GM21576 (cell line): ENCODE results near the gene RPLP2.

Experiments used
- ATAC-seq: cut with Tn5 transposase; IDR thresholded peaks from one replicate; pipeline ENCODE4 v1.9.1; 2021; ENCODE audit warnings: mild to moderate bottlenecking, moderate library complexity; ENCODE audit not compliant: unreplicated experiment

Gene RPLP2

DNA sequence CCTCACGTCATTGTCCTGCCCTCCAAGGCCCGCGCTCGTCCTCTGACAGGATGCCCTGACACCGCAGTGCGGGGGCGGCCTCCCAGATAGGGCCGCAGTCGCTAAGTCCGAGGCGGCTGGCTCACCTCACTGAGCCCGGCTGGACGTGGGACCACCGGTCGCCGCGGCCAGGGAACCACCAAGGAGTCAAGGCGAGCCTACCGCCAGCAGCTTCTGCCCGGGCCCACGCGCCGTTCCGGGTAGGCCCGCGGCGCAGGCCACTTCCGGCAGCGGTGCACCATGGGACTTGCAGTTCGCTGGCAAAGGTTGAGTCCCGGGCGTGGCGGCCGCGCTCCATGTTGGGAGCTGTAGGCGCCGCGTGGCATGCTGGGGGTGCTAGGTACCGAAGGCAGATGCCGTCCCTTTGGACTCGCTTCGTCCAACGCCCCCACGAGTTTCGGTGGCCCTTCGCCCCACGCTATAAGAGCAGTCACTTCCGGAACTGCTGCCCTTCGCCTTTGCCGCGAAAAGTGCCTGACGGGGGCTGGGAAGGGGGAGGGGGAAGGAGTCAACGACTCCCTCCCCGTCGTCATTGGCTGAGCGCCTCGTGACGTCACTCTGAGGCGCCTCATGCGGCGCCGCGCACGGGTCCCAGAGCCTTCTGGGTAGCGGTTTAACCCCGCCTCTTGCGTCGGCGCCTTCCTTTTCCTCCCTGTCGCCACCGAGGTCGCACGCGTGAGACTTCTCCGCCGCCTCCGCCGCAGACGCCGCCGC lies at the start of gene RPLP2:
Gene RPLP2, plus strand, starts transcription at position 681 of the 753 bp plus-strand sequence. CDS start 268 bp downstream, outside the sequence.
- peak; percentile 70 for ATAC-seq

DNA sequence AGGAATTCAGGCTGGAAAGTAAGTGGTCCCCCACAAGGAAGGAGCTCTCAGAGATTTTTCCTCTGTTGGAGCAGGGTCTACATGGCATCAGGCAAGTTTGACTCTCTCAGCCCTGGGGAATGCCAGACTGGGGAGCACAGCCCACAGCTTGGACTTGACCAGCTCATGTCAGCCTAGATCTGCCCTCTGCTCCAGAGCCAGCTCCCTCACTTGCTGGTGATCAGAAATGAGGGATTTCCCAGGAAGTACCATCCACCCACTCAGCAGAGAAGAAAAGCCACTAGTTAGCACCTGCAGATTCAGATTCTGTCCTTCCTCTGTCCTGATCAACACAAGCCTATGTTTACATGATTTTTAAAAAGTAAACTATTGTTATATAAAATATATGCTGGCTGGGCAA lies 49.5 kb upstream of the RPLP2 start:
- ATAC-seq, result no peak

DNA sequence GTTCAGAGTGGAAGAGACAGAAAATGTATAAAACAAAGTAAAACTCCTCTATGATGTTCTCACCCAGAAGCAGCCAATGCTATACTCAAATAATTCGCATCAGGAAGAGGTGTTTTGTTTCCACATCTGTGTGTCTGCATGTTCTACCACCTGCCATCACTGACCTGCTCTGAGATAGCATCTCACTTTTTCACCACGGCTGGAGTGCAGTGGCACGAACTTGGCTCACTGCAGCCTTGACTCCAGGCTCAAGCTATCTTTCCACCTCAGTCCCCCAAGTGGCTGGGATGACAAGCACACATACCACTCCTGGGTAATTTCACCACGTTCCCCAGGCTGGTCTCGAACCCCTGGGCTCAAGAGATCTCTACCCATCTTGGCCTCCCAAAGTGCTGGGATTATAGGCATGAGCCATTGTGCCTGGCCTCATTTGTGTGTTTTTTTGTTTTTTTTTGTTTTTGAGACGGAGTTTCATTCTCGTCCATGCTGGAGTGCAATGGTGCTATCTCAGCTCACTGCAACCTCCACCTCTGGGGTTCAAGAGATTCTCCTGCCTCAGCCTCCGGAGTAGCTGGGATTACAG lies 48.1 kb upstream of the RPLP2 start:
- no peak for ATAC-seq

DNA sequence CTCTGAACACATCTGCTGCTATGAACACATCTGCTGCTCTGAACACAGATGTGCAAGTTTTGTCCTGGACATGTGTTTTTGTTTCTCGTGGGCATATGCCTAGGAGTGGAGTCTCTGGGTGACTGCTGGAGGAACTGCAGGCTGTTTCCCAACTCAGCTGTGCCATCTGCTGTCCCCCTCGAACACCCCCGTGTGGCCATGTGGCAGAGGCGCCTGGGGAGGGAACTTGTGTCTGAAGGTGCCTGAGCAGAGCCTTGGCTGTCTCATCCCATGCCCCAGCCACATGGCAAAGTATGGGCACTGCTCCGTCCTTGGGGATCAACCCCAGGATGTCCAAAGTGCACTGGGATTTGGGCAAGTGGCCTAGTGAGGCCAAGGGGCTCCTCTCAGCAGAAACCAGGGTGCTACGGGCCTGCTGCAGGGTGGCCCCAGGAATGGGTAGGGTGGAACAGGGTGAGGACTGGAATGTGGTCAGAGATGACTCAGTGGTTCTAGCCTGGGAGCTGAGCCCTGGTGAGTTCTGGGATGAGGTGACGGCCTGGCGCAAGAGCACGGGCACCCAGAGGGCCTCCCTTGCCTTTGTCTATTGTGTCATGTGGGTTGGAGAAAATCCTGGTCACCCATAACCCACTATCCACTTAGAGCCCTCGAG lies 47.2 kb upstream of the RPLP2 start:
- ATAC-seq, result no peak

DNA sequence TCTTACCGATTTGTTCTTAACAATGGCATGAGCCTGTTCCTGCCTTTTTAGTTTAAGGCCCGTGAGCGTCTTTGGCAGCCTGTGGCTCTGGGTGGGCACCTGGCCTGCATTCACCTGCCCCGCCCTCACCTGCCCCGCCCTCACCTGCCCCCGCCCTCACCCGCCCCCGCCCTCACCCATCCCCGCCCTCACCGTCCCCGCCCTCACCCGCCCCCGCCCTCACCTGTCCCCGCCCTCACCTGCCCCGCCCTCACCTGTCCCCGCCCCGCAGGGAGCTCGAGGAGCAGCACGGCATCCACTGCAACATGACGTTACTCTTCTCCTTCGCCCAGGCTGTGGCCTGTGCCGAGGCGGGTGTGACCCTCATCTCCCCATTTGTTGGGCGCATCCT lies 46.7 kb upstream of the RPLP2 start:
- ATAC-seq, result no peak

- ATAC-seq, result no peak
Observed at GRCh38 chr11:763549-764321, 46.0 kb upstream of the RPLP2 start.

GRCh38 chr11:764322-765024 lies 45.3 kb upstream of the RPLP2 start:
- no peak for ATAC-seq

DNA sequence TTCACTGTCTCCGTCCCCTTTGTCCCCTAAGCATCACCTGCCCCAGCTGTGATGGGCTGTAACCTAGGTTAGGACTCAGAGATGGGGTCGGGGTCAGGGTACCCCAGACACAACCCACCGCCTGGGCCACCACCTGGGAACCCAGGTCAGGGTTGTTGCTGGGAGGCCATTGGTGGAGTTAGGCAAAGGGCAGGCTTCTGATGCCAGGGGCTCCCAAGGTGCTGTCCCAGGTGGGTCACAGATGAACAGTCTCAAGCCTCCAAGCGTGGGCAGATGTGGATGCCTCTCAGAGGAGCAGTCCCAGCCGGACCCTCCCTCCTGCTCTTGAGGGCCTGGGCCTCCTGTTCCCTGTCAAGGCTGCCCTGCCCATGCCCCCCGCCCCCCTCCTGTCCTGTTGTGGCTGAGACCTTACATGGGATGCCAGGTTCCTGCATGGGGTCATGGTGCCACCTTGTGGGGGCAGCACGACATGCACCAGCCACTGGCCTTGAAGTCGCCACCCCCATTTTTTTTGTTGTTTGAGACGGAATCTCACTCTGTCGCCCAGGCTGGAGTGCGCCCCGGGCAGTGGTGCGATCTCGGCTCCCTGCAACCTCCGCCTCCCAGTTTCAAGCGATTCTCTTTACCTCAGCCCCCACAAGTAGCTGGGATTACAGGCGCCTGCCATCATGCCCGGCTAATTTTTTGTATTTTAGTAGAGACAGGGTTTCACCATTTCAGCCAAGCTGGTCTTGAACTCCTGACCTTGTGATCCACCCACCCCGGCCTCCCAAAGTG lies 44.6 kb upstream of the RPLP2 start:
- no peak for ATAC-seq

DNA sequence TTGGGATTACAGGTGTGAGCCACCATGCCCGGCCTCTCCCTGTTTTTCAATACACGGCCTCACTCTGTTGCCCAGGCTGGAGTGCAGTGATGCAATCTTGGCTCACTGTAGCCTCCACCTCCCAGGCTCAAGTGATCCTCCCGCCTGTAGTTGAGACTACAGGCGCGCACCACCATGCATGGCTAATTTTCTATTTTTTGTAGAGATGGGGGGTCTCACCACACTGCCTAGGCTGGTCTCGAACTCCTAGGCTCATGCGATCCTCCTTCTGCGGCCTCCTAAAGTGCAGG lies 44.0 kb upstream of the RPLP2 start:
- no peak for ATAC-seq

GRCh38 chr11:766106-766935 lies 43.4 kb upstream of the RPLP2 start:
- no peak for ATAC-seq

GRCh38 chr11:766936-767210 lies 42.9 kb upstream of the RPLP2 start:
- no peak for ATAC-seq

DNA sequence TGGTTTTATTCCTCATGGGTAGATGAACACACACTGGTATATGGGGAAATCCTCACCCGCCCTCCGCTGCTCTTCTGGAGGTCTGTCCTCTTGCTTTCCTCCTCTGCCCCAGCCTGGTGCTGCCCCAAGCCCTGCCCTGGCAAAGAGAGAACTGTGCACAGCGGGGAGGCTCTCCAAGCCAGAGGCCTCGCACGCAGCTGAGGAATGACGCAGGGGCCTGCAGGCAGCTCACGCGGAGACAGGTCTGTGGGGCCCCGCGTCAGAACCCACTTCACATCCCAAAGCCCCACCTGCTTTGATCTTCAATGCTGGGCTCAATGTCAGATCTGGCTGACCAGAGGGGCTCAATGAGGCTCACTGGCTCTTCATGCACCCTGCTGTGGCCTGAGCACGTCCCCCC lies 42.5 kb upstream of the RPLP2 start:
- ATAC-seq, result no peak

GRCh38 chr11:769887-770641 lies 39.7 kb upstream of the RPLP2 start:
- no peak for ATAC-seq

DNA sequence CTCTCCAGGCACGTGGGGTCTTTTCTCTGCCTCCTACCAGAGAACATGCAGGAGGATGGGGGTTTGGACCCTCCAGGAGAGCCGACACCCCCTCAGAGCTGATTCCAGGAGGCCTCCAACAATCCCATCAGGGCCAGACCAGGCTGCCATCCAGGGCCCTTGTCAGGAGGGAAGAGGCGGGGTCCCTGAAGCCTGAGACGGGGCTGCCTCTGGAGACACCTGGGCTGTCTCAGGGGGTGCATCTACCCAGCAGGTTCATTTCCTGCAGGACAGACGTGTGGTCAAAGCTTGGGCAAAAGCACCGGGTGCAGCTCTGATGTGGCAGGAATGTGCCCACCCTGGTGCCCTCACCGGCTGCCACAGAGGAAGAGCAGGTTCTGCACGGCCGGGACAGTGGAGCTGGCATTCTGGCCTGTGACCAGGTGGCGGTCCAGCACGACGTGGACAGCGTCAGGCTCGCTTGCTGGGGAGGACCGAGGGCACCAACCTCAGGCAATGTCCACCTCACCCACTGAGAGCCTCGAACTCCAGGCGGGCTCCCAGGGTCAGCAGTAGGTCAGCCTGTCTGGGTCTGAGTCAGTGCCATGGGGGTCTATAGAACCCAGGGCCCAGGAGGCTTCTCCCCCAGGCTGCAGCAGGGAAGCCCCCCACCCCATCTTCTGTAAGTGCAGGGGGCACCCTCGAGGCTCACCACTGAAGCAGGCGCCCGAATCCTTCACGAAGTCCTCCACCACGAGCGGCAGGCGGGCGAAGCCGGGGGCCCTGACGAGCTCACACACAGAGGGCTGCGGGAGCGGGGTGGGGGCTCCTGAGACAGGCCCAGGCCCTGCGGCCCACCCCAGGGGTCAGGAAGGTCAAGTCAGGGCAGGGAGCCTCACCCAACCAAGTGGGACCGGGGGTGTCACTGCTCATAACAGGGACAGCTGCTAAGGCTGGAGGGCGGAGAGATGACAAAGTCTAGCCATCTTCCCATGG lies 38.8 kb upstream of the RPLP2 start:
- no peak for ATAC-seq

DNA sequence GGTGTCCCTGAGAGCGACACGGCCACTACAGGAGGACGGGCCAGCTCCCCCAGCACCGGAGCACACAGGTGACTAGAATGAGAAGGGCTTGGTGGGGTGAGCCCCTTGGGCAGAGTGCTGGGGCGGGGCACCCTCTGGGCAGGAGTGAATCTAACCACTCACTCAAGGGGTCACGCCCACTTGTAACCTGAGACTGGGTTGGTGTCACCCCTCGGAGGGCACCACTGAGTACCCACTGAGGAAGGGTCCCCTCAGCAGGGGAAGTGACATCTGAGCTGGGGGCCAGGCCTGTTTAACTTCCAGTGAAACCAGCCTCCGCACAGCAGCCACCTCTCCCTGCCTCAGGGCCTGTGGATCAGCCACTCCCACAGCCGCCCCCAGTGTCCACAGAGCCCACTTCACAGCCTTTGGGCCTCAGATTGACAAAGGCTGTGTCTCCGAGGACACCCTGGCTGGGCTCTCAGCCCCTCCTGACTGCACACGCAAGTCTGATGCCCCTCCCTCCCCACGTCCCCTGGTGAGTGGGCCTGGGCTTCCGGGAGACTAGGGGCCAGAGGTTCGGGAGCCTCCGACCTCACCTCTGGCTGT lies 38.1 kb upstream of the RPLP2 start:
- ATAC-seq, result no peak

GRCh38 chr11:772429-773390 lies 37.1 kb upstream of the RPLP2 start:
- no peak for ATAC-seq
